Epithelial cell of esophagus (primary cell): ENCODE measurements around the gene RSPH10B.
A peak's percentile ranks its signal among the peaks of the same experiment; 100 is the strongest.
"Not testable (repeated sequence)": the region's sequence is repeated elsewhere in the genome, so short reads cannot be mapped to it uniquely, and the experiment has no call there.

Experiments
- DNase-seq: peaks from one replicate; pipeline ENCODE4 v3.0.0; 2010; ENCODE audit warnings: low read depth
- H3K4me3 ChIP-seq: 2 replicates; pipeline ENCODE4 v1.5.1; 2011; ENCODE audit warnings: mild to moderate bottlenecking, low read length, control low read depth
- TF ChIP-seq, protein P1 (sequence below): IDR thresholded peaks from 2 replicates; pipeline ENCODE4 v1.5.1; 2011; ENCODE audit warnings: low read depth, mild to moderate bottlenecking, low read length, control low read depth, inconsistent platforms; ENCODE audit not compliant: insufficient read depth; ENCODE audit errors: missing control alignments

Gene RSPH10B

GRCh38 chr7:5903002-5903401 is 67.5 kb downstream of the RSPH10B start:
- not testable (repeated sequence) for DNase-seq, H3K4me3 ChIP-seq

- peak; percentile 43 for DNase-seq
- TF ChIP-seq, protein P1, sequence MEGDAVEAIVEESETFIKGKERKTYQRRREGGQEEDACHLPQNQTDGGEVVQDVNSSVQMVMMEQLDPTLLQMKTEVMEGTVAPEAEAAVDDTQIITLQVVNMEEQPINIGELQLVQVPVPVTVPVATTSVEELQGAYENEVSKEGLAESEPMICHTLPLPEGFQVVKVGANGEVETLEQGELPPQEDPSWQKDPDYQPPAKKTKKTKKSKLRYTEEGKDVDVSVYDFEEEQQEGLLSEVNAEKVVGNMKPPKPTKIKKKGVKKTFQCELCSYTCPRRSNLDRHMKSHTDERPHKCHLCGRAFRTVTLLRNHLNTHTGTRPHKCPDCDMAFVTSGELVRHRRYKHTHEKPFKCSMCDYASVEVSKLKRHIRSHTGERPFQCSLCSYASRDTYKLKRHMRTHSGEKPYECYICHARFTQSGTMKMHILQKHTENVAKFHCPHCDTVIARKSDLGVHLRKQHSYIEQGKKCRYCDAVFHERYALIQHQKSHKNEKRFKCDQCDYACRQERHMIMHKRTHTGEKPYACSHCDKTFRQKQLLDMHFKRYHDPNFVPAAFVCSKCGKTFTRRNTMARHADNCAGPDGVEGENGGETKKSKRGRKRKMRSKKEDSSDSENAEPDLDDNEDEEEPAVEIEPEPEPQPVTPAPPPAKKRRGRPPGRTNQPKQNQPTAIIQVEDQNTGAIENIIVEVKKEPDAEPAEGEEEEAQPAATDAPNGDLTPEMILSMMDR, result peak; percentile 16
- peak within 1 kb of the TSS; percentile 34 for H3K4me3 ChIP-seq
Observed at GRCh38 chr7:5898480-5899224, 71.8 kb downstream of the RSPH10B start, which contains the start of gene CCZ1. CCZ1 (plus strand) TSS chr7:5898733; CDS start chr7:5898800, 67 bp downstream.

- H3K4me3 ChIP-seq, DNase-seq: not testable (repeated sequence)
Observed at GRCh38 chr7:5897369-5897919, 73.0 kb downstream of the RSPH10B start.

GRCh38 chr7:5892498-5892897 is 78.0 kb downstream of the RSPH10B start:
- no peak for DNase-seq
- H3K4me3 ChIP-seq, result no peak overlapping the region
- TF ChIP-seq, protein P1, result no peak

GRCh38 chr7:5890244-5890643 is 80.2 kb downstream of the RSPH10B start:
- not testable (repeated sequence) for DNase-seq, H3K4me3 ChIP-seq

DNA sequence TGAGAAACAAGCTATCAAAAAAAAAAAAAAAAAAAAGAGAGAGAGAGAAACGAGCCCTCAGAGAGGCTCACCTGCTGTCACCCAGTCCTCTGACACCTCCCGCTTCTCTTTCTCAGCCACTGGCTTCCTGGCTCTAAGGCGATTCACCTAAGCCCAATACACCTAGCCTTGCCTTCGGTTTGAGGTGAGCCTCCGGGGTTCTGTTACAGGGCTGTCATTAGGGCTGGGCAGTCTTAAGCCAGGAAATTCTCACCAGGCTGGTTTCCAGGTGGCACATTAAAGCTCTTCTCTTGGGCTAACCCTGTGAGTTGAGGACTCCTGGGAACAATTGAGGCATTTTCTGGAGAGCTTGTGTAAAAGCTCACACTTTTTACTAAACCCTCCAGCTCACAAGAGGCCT is 82.5 kb downstream of the RSPH10B start:
- H3K4me3 ChIP-seq, result not testable (repeated sequence)
- peak; percentile 22 for DNase-seq

DNA sequence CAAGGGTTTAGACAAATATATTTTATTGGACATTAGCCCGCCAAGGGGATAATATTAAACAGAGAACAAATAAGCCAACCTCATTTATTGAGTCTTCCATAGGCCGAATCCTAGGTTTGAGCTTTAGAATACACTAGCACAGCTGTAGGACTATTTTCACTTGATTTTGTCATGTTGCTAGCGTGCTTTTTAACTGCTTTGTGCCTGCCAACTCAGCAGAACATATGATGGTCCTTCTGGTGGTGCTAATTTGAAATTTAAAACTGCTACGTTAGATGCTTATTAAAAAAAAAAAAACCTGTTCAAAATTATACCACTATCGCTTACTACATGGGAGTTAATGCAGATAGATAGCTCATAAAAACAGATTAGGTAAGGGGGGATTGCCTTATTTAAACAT is 86.1 kb downstream of the RSPH10B start:
- not testable (repeated sequence) for H3K4me3 ChIP-seq, DNase-seq

- H3K4me3 ChIP-seq, result not testable (repeated sequence)
Observed at GRCh38 chr7:5880106-5880505, 90.4 kb downstream of the RSPH10B start.

GRCh38 chr7:5879591-5879990 is 90.9 kb downstream of the RSPH10B start:
- not testable (repeated sequence) for DNase-seq, H3K4me3 ChIP-seq

More at GRCh38 chr7:5880106-5880505, 90.4 kb downstream of the RSPH10B start:
- DNase-seq, result not testable (repeated sequence)
